Measurements from ENCODE around the gene RNF223.

The RNF223 gene

GRCh38 chr1:1049318-1050165 lies 24.6 kb downstream of the RNF223 start:
- no peak for DNase-seq (ENCODE audit: low read depth, low spot score)
- no peaks in the 10 kb centered on the region for H3K9me3 ChIP-seq (ENCODE audit: control insufficient read depth, insufficient read depth, low read length)
- H3K4me3 ChIP-seq (ENCODE audit: low read length) = no peak overlapping the region
- no peak overlapping the region for H3K27ac ChIP-seq (ENCODE audit: low read length)
- H3K4me1 ChIP-seq (ENCODE audit: control insufficient read depth, insufficient read depth, low read length) = no peaks in the 10 kb centered on the region; the same call in 1 of the 2 replicates
- peaks cover 65% of the 10 kb centered on the region for H3K36me3 ChIP-seq (ENCODE audit: control insufficient read depth, insufficient read depth, low read length)
- no peaks in the 10 kb centered on the region for H3K27me3 ChIP-seq (ENCODE audit: control insufficient read depth, insufficient read depth, low read length)
- WGBS (ENCODE audit: insufficient coverage, insufficient read length) = no CpG with 5 or more reads among the region's 57 CpGs

- no peaks in the 10 kb centered on the region; the same call in 1 of the 2 replicates for H3K4me1 ChIP-seq (ENCODE audit: control insufficient read depth, insufficient read depth, low read length)
- H3K27ac ChIP-seq (ENCODE audit: low read length) = no peak overlapping the region
- peaks cover 68% of the 10 kb centered on the region for H3K36me3 ChIP-seq (ENCODE audit: control insufficient read depth, insufficient read depth, low read length)
- H3K27me3 ChIP-seq (ENCODE audit: control insufficient read depth, insufficient read depth, low read length) = no peaks in the 10 kb centered on the region
- no peaks in the 10 kb centered on the region for H3K9me3 ChIP-seq (ENCODE audit: control insufficient read depth, insufficient read depth, low read length)
- no peak for DNase-seq (ENCODE audit: low read depth, low spot score)
- H3K4me3 ChIP-seq (ENCODE audit: low read length) = no peak overlapping the region
- no CpG with 5 or more reads among the region's 28 CpGs for WGBS (ENCODE audit: insufficient coverage, insufficient read length)
Observed at GRCh38 chr1:1048765-1049164, 25.3 kb downstream of the RNF223 start.

GRCh38 chr1:1047963-1048362 lies 26.1 kb downstream of the RNF223 start:
- no peak overlapping the region for H3K27ac ChIP-seq (ENCODE audit: low read length)
- no CpG with 5 or more reads among the region's 25 CpGs for WGBS (ENCODE audit: insufficient coverage, insufficient read length)
- no peak overlapping the region for H3K4me3 ChIP-seq (ENCODE audit: low read length)
- H3K27me3 ChIP-seq (ENCODE audit: control insufficient read depth, insufficient read depth, low read length) = no peaks in the 10 kb centered on the region
- DNase-seq (ENCODE audit: low read depth, low spot score) = no peak
- H3K36me3 ChIP-seq (ENCODE audit: control insufficient read depth, insufficient read depth, low read length) = peaks cover 68% of the 10 kb centered on the region
- H3K9me3 ChIP-seq (ENCODE audit: control insufficient read depth, insufficient read depth, low read length) = no peaks in the 10 kb centered on the region
- H3K4me1 ChIP-seq (ENCODE audit: control insufficient read depth, insufficient read depth, low read length) = no peaks in the 10 kb centered on the region; the same call in 1 of the 2 replicates

- Histone ChIP-seq H3K4me3 (ENCODE audit: low read length) (no peak overlapping the region), H3K9me3 (ENCODE audit: control insufficient read depth, insufficient read depth, low read length) (no peaks in the 10 kb centered on the region), H3K36me3 (ENCODE audit: control insufficient read depth, insufficient read depth, low read length) (peaks cover 65% of the 10 kb centered on the region), H3K27me3 (ENCODE audit: control insufficient read depth, insufficient read depth, low read length) (no peaks in the 10 kb centered on the region), H3K4me1 (ENCODE audit: control insufficient read depth, insufficient read depth, low read length) (no peaks in the 10 kb centered on the region; the same call in 1 of the 2 replicates), H3K27ac (ENCODE audit: low read length) (no peak overlapping the region)
- DNase-seq (ENCODE audit: low read depth, low spot score) = no peak
- WGBS (ENCODE audit: insufficient coverage, insufficient read length) = no CpG with 5 or more reads among the region's 19 CpGs
Observed at GRCh38 chr1:1047407-1047806, 26.7 kb downstream of the RNF223 start.

GRCh38 chr1:1046767-1047166 lies 27.3 kb downstream of the RNF223 start:
- no peak overlapping the region for H3K27ac ChIP-seq (ENCODE audit: low read length)
- no peaks in the 10 kb centered on the region for H3K9me3 ChIP-seq (ENCODE audit: control insufficient read depth, insufficient read depth, low read length)
- no CpG with 5 or more reads among the region's 26 CpGs for WGBS (ENCODE audit: insufficient coverage, insufficient read length)
- no peaks in the 10 kb centered on the region; the same call in 1 of the 2 replicates for H3K4me1 ChIP-seq (ENCODE audit: control insufficient read depth, insufficient read depth, low read length)
- peaks cover 64% of the 10 kb centered on the region for H3K36me3 ChIP-seq (ENCODE audit: control insufficient read depth, insufficient read depth, low read length)
- no peaks in the 10 kb centered on the region for H3K27me3 ChIP-seq (ENCODE audit: control insufficient read depth, insufficient read depth, low read length)
- DNase-seq (ENCODE audit: low read depth, low spot score) = no peak
- H3K4me3 ChIP-seq (ENCODE audit: low read length) = no peak overlapping the region

- Histone ChIP-seq H3K27me3 (ENCODE audit: control insufficient read depth, insufficient read depth, low read length) (no peaks in the 10 kb centered on the region), H3K27ac (ENCODE audit: low read length) (no peak overlapping the region), H3K4me1 (ENCODE audit: control insufficient read depth, insufficient read depth, low read length) (no peaks in the 10 kb centered on the region; the same call in 1 of the 2 replicates), H3K4me3 (ENCODE audit: low read length) (no peak overlapping the region), H3K36me3 (ENCODE audit: control insufficient read depth, insufficient read depth, low read length) (peaks cover 59% of the 10 kb centered on the region), H3K9me3 (ENCODE audit: control insufficient read depth, insufficient read depth, low read length) (no peaks in the 10 kb centered on the region)
- no CpG with 5 or more reads among the region's 20 CpGs for WGBS (ENCODE audit: insufficient coverage, insufficient read length)
- DNase-seq (ENCODE audit: low read depth, low spot score) = no peak
Observed at GRCh38 chr1:1046243-1046642, 27.9 kb downstream of the RNF223 start.

GRCh38 chr1:1045129-1045528 lies 29.0 kb downstream of the RNF223 start:
- no peaks in the 10 kb centered on the region for H3K9me3 ChIP-seq (ENCODE audit: control insufficient read depth, insufficient read depth, low read length)
- H3K27me3 ChIP-seq (ENCODE audit: control insufficient read depth, insufficient read depth, low read length) = no peaks in the 10 kb centered on the region
- peaks cover 57% of the 10 kb centered on the region for H3K36me3 ChIP-seq (ENCODE audit: control insufficient read depth, insufficient read depth, low read length)
- peaks cover 2% of the 10 kb centered on the region; the same call in 1 of the 2 replicates for H3K4me1 ChIP-seq (ENCODE audit: control insufficient read depth, insufficient read depth, low read length)
- no peak for DNase-seq (ENCODE audit: low read depth, low spot score)
- no peak overlapping the region for H3K4me3 ChIP-seq (ENCODE audit: low read length)
- no CpG with 5 or more reads among the region's 23 CpGs for WGBS (ENCODE audit: insufficient coverage, insufficient read length)
- H3K27ac ChIP-seq (ENCODE audit: low read length) = no peak overlapping the region

GRCh38 chr1:1044455-1045078 lies 29.5 kb downstream of the RNF223 start:
- H3K4me3 ChIP-seq (ENCODE audit: low read length) = no peak overlapping the region
- no peaks in the 10 kb centered on the region for H3K9me3 ChIP-seq (ENCODE audit: control insufficient read depth, insufficient read depth, low read length)
- no peak overlapping the region for H3K27ac ChIP-seq (ENCODE audit: low read length)
- H3K4me1 ChIP-seq (ENCODE audit: control insufficient read depth, insufficient read depth, low read length) = peaks cover 2% of the 10 kb centered on the region
- no peaks in the 10 kb centered on the region for H3K27me3 ChIP-seq (ENCODE audit: control insufficient read depth, insufficient read depth, low read length)
- WGBS (ENCODE audit: insufficient coverage, insufficient read length) = no CpG with 5 or more reads among the region's 34 CpGs
- no peak for DNase-seq (ENCODE audit: low read depth, low spot score)
- H3K36me3 ChIP-seq (ENCODE audit: control insufficient read depth, insufficient read depth, low read length) = peaks cover 57% of the 10 kb centered on the region

GRCh38 chr1:1043921-1044320 lies 30.2 kb downstream of the RNF223 start:
- Histone ChIP-seq H3K36me3 (ENCODE audit: control insufficient read depth, insufficient read depth, low read length) (peaks cover 57% of the 10 kb centered on the region), H3K4me1 (ENCODE audit: control insufficient read depth, insufficient read depth, low read length) (peaks cover 2% of the 10 kb centered on the region), H3K27me3 (ENCODE audit: control insufficient read depth, insufficient read depth, low read length) (no peaks in the 10 kb centered on the region), H3K9me3 (ENCODE audit: control insufficient read depth, insufficient read depth, low read length) (no peaks in the 10 kb centered on the region), H3K4me3 (ENCODE audit: low read length) (no peak overlapping the region), H3K27ac (ENCODE audit: low read length) (no peak overlapping the region)
- no peak for DNase-seq (ENCODE audit: low read depth, low spot score)
- WGBS (ENCODE audit: insufficient coverage, insufficient read length) = no CpG with 5 or more reads among the region's 33 CpGs

GRCh38 chr1:1043411-1043810 lies 30.7 kb downstream of the RNF223 start:
- H3K4me1 ChIP-seq (ENCODE audit: control insufficient read depth, insufficient read depth, low read length) = peaks cover 2% of the 10 kb centered on the region
- no peak overlapping the region for H3K27ac ChIP-seq (ENCODE audit: low read length)
- H3K4me3 ChIP-seq (ENCODE audit: low read length) = no peak overlapping the region
- WGBS (ENCODE audit: insufficient coverage, insufficient read length) = no CpG with 5 or more reads among the region's 27 CpGs
- H3K36me3 ChIP-seq (ENCODE audit: control insufficient read depth, insufficient read depth, low read length) = peaks cover 57% of the 10 kb centered on the region
- no peak for DNase-seq (ENCODE audit: low read depth, low spot score)
- H3K9me3 ChIP-seq (ENCODE audit: control insufficient read depth, insufficient read depth, low read length) = no peaks in the 10 kb centered on the region
- H3K27me3 ChIP-seq (ENCODE audit: control insufficient read depth, insufficient read depth, low read length) = no peaks in the 10 kb centered on the region
